ENCODE measurements around the gene TTBK2. TPM values are rescaled to one million over a fixed set of nuclear protein-coding genes. Genes with fewer than 3 reads are reported as not detected.

The TTBK2 gene
- total RNA-seq, 1 experiment from 2014 or later: 17.2 TPM

DNA sequence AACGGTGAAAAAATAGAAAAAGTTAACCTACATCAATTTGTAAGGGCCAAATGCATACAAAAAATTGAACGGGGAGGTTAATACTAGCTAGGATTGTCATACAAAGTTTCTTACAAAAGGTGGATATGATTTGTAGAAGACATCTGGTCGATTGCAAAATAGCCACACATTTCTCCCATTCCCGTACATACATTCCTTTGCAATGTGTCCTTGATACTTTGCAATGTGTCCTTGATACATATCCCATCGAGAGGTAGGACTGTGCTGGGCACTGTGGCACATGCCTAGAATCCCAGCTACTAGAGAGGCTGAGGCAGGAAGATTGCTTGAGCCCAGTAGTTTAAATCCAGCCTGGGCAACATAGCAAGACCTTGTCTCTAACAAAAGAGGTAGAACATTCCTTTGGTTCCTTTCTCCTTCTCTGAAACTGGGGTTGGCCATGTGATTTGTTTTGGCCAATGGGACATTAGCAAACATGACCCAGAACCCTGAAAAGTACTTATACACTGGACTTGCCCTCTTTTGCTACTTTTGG lies 9.5 kb downstream of the TTBK2 start:
- ChIA-PET CTCF (no interaction called here), POLR2A (no interaction called here)
- no TSS peak for BruUV-seq (replicated peaks)
- DNase-seq (ENCODE audit: low read depth, low spot score) (no peak), ATAC-seq (no peak)
- Histone ChIP-seq H3K9me3 (ENCODE audit: control insufficient read depth, insufficient read depth, low read depth, low read length) (no peaks in the 10 kb centered on the region), H3K4me3 (ENCODE audit: low read depth in 2 of 2, low read length in 2 of 2) (no peak overlapping the region), H3K27me3 (ENCODE audit: control insufficient read depth, insufficient read depth, low read length) (no peaks in the 10 kb centered on the region), H3K36me3 (ENCODE audit: control insufficient read depth, insufficient read depth, low read length) (no peaks in the 10 kb centered on the region), H3K4me1 (ENCODE audit: control insufficient read depth, insufficient read depth, low read length) (peaks cover 10% of the 10 kb centered on the region; the same call in 1 of the 2 replicates), H3K27ac (ENCODE audit: low read length) (no peak overlapping the region)
- in situ Hi-C loops (cut with HindIII; ENCODE audit: low pct_unique_long_range_greater_than_20kb, low sequenced_read_pairs): no loop called here
- TF ChIP-seq, protein P1, sequence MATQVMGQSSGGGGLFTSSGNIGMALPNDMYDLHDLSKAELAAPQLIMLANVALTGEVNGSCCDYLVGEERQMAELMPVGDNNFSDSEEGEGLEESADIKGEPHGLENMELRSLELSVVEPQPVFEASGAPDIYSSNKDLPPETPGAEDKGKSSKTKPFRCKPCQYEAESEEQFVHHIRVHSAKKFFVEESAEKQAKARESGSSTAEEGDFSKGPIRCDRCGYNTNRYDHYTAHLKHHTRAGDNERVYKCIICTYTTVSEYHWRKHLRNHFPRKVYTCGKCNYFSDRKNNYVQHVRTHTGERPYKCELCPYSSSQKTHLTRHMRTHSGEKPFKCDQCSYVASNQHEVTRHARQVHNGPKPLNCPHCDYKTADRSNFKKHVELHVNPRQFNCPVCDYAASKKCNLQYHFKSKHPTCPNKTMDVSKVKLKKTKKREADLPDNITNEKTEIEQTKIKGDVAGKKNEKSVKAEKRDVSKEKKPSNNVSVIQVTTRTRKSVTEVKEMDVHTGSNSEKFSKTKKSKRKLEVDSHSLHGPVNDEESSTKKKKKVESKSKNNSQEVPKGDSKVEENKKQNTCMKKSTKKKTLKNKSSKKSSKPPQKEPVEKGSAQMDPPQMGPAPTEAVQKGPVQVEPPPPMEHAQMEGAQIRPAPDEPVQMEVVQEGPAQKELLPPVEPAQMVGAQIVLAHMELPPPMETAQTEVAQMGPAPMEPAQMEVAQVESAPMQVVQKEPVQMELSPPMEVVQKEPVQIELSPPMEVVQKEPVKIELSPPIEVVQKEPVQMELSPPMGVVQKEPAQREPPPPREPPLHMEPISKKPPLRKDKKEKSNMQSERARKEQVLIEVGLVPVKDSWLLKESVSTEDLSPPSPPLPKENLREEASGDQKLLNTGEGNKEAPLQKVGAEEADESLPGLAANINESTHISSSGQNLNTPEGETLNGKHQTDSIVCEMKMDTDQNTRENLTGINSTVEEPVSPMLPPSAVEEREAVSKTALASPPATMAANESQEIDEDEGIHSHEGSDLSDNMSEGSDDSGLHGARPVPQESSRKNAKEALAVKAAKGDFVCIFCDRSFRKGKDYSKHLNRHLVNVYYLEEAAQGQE (IDR thresholded peaks at IDR 0.05; ENCODE audit: insufficient read depth in 1 of 2, low read depth in 2 of 2, low read length in 1 of 2): no peak
- no peak for TF ChIP-seq TCF7L2 (IDR thresholded peaks at IDR 0.05; ENCODE audit: low read depth, low read length)
- TF ChIP-seq SIN3A (IDR thresholded peaks at IDR 0.05; ENCODE audit: borderline replicate concordance, insufficient read depth, low read depth, low read length): no peak
- TF ChIP-seq POLR2AphosphoS5 (IDR thresholded peaks at IDR 0.05; ENCODE audit: low read depth, low read length): no peak
- TF ChIP-seq, protein P2, sequence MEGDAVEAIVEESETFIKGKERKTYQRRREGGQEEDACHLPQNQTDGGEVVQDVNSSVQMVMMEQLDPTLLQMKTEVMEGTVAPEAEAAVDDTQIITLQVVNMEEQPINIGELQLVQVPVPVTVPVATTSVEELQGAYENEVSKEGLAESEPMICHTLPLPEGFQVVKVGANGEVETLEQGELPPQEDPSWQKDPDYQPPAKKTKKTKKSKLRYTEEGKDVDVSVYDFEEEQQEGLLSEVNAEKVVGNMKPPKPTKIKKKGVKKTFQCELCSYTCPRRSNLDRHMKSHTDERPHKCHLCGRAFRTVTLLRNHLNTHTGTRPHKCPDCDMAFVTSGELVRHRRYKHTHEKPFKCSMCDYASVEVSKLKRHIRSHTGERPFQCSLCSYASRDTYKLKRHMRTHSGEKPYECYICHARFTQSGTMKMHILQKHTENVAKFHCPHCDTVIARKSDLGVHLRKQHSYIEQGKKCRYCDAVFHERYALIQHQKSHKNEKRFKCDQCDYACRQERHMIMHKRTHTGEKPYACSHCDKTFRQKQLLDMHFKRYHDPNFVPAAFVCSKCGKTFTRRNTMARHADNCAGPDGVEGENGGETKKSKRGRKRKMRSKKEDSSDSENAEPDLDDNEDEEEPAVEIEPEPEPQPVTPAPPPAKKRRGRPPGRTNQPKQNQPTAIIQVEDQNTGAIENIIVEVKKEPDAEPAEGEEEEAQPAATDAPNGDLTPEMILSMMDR (IDR thresholded peaks at IDR 0.05): no peak
- intact Hi-C loops (cut with micrococcal nuclease; ENCODE audit: unreplicated experiment): no loop called here

DNA sequence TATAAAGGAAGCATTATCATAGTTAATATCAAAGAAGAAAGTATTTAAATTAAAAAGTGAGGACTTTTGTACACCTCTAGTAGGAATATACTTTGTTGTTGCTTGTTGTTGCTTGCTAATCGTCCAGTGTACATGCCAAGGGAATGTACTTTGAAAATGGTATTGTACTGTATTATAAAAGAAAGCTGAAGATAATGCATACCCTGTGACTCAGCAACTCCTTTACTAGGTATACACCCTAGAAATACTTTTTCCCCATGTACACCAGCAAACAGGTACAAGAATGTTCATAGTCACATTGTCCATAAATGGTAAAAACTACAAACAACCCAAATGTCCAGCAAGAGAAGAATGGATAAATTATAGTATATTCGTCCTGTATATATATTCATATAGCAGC lies 12.0 kb downstream of the TTBK2 start:
- Histone ChIP-seq H3K9me3 (ENCODE audit: control insufficient read depth, insufficient read depth, low read depth, low read length) (no peaks in the 10 kb centered on the region), H3K27me3 (ENCODE audit: control insufficient read depth, insufficient read depth, low read length) (no peaks in the 10 kb centered on the region), H3K27ac (ENCODE audit: low read length) (no peak overlapping the region), H3K36me3 (ENCODE audit: control insufficient read depth, insufficient read depth, low read length) (no peaks in the 10 kb centered on the region), H3K4me1 (ENCODE audit: control insufficient read depth, insufficient read depth, low read length) (peaks cover 3% of the 10 kb centered on the region; the same call in 1 of the 2 replicates), H3K4me3 (ENCODE audit: low read depth in 2 of 2, low read length in 2 of 2) (no peak overlapping the region)
- TF ChIP-seq SIN3A (IDR thresholded peaks at IDR 0.05; ENCODE audit: borderline replicate concordance, insufficient read depth, low read depth, low read length): no peak
- no peak for TF ChIP-seq TCF7L2 (IDR thresholded peaks at IDR 0.05; ENCODE audit: low read depth, low read length)
- no peak for TF ChIP-seq POLR2AphosphoS5 (IDR thresholded peaks at IDR 0.05; ENCODE audit: low read depth, low read length)
- TF ChIP-seq, protein P2 (IDR thresholded peaks at IDR 0.05): no peak
- TF ChIP-seq, protein P1 (IDR thresholded peaks at IDR 0.05; ENCODE audit: insufficient read depth in 1 of 2, low read depth in 2 of 2, low read length in 1 of 2): no peak
- in situ Hi-C loops (cut with HindIII; ENCODE audit: low pct_unique_long_range_greater_than_20kb, low sequenced_read_pairs) (no loop called here), intact Hi-C loops (cut with micrococcal nuclease; ENCODE audit: unreplicated experiment) (no loop called here)
- CTCF ChIA-PET: interaction anchor here (0.6 kb wide), 1 partner anchor 317 kb away, joined by 5 read pairs; no protein-coding TSS in a partner anchor
- BruUV-seq (replicated peaks): no TSS peak
- no peak for ATAC-seq
- no peak for DNase-seq (ENCODE audit: low read depth, low spot score)
- POLR2A ChIA-PET: no interaction called here

Measured in Panc1 (cell line).